Dedifferentiated amniotic fluid mesenchymal stem cell (primary cell): ENCODE results near the gene LONP2.

Source experiments
- DNase-seq: peaks from one replicate; pipeline ENCODE4 v3.0.0-alpha.2; 2016; ENCODE audit errors: extremely low spot score

Gene LONP2, protein sequence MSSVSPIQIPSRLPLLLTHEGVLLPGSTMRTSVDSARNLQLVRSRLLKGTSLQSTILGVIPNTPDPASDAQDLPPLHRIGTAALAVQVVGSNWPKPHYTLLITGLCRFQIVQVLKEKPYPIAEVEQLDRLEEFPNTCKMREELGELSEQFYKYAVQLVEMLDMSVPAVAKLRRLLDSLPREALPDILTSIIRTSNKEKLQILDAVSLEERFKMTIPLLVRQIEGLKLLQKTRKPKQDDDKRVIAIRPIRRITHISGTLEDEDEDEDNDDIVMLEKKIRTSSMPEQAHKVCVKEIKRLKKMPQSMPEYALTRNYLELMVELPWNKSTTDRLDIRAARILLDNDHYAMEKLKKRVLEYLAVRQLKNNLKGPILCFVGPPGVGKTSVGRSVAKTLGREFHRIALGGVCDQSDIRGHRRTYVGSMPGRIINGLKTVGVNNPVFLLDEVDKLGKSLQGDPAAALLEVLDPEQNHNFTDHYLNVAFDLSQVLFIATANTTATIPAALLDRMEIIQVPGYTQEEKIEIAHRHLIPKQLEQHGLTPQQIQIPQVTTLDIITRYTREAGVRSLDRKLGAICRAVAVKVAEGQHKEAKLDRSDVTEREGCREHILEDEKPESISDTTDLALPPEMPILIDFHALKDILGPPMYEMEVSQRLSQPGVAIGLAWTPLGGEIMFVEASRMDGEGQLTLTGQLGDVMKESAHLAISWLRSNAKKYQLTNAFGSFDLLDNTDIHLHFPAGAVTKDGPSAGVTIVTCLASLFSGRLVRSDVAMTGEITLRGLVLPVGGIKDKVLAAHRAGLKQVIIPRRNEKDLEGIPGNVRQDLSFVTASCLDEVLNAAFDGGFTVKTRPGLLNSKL

GRCh38 chr16:48244080-48244862 lies at the start of gene LONP2:
Gene LONP2, plus strand, starts transcription at chr16:48244300. Its CDS starts 89 bp downstream, at chr16:48244389.
- DNase-seq: peak; percentile 79

- DNase-seq: no peak
These were observed 49.1 kb upstream of the LONP2 start for GRCh38 chr16:48194828-48195556.

- no peak for DNase-seq
These were observed 46.8 kb upstream of the LONP2 start for GRCh38 chr16:48197294-48197693.

GRCh38 chr16:48201515-48202201 lies 42.4 kb upstream of the LONP2 start:
- DNase-seq: no peak

DNA sequence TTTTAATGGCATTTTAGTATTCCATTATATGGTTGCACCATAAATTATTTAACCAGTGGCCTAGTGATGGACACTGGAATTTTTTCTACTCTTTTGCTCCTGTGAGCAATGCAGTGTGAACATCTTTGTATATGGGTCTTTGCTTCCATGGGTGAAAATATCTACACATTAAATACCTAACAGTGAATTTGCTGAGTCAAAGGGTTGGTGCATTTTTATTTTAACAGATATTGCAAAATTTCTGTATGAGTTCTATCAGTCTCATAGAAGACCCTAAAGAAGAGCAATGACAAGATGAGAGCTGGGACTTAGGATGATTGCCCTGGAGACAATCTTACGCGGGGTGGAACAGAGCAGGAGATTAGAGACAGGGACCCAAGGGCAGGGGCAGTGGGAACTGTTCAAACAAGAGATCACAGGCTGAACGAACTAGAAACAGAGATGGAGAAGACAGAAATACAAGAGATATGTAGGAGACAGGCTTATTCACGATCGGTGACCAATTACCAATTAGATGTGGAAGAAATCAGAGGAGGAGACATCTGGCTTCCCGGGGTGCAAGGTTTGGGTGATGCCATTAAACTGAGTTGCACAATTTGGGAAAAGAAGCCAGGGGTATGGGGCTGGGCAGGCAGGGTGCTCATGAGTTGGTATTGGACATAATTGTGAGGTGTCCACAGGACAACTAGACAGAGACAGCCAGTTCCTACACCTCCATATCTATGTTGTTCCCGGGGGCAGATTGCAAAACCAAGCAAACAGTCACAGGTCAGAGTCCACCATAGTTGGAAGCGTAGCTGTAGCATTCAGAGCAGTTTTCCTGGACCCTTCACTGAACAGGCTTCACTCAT lies 39.9 kb upstream of the LONP2 start:
- DNase-seq: no peak

- no peak for DNase-seq
These were observed 39.3 kb upstream of the LONP2 start for GRCh38 chr16:48204825-48205151.

- no peak for DNase-seq
These were observed 37.4 kb upstream of the LONP2 start for GRCh38 chr16:48206594-48207242.

DNA sequence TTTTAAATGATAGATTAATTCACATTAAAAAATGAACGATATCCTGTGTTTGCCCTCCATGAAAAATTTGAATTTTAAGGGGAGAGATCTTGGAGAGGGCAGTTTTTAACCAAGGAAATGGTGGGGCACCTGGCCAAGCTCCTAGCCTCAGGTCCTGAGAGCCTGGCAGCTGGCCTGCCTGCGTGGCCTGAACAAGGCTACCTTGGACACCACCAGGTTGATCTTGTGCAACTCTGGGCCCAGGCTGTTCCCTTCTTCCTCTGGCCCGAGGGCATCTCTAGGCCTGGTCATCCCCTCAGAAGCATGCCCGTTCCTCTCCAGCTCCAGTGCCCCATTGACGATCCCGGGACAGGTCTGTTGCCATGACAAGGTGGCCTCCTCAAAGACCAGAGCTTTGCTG lies 33.4 kb upstream of the LONP2 start:
- no peak for DNase-seq

- DNase-seq: no peak
These were observed 32.1 kb upstream of the LONP2 start for GRCh38 chr16:48212033-48212432.

DNA sequence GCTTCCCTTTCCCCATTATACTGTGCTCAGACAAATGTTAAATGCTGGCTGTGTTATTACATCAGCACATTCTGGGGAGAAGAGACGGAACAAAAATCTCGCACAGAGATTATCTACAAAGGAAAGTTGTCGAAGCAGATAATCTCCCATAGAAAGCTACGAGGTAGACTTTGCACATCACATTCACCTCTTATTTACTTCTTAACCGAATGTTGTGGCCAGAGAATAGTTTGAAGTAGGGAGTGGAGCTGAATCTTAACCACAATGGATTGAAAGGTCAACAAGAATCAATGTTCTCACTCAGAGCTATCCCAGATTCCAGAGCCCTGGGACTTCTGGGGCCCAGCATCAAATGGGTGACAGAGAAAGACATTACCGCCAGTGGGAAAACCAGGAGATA lies 28.4 kb upstream of the LONP2 start:
- DNase-seq: no peak

DNA sequence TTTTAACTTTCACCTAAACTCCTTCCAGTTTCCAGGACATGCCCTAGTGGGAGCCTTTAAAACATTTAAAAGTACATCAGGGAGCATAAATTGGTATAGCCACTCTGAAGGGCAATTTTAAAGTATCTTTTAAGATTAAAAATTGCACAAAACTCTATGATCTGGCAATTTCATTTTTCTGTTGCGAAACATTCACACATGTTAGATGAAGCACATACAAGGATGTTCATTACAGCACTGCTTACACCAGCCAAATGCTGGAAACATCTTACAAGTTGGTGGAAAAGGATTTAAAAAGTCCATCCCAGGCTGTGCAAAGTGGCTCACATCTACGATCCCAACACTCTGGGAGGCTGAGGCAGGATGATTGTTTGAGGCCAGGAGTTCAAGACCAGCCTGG lies 26.4 kb upstream of the LONP2 start:
- DNase-seq: no peak

DNA sequence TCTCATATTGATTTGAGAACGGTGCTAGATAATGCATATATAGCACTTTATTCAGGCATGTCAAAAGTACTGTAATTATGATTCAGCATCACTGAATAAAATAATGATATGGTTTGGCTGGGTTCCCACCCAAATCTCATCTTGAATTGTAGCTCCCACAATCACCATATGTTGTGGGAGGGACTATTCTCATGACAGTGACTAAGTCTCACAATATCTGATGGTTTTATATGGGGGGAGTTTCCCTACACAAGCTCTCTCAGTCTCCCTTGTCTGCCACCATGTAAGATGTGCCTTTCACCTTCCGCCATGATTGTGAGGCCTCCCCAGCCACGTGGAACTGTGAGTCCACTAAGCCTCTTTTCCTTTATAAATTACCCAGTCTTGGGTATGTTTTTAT lies 25.6 kb upstream of the LONP2 start:
- DNase-seq: no peak

DNA sequence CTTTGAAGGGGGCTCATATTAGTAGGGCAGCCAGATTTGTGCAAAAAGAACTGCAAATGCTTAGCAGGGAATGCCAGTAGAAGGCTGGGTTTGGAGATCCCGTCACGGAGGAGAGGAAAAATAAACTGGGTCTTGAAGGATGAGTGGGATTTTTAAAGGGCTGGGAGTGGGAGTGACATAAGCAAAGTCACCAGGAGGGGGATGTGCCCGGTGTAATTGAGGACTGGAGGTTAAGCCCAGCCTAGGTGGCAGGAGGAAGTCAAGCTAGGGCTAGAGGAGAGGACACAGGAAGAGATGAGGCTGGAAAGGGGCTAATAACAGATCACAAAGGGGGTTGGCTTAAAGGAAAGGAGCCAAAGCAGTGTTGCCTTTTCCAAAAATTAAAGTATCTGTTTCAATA lies 23.2 kb upstream of the LONP2 start:
- no peak for DNase-seq

DNA sequence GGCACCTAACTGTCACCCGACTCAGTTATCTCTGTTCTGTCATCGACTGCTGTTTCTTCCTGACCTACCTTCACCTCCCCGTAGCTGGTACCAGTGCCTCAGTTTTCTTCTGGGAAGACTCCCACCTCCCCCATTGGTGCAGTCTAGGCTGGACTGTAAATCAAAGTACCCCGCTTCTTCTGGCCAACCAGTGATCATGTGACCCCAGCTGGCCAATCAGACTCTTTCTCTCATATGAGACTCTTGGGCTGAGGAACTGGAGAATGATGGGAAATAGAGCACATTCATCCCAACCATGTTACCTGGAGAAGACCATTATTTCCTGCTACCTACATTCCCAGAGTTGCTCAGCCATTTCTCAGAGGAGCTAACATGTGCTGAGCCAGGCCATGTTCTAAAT lies 20.6 kb upstream of the LONP2 start:
- DNase-seq: no peak

GRCh38 chr16:48225456-48225855 lies 18.6 kb upstream of the LONP2 start:
- DNase-seq: no peak

GRCh38 chr16:48231727-48232492 lies 12.2 kb upstream of the LONP2 start:
- DNase-seq: no peak

DNA sequence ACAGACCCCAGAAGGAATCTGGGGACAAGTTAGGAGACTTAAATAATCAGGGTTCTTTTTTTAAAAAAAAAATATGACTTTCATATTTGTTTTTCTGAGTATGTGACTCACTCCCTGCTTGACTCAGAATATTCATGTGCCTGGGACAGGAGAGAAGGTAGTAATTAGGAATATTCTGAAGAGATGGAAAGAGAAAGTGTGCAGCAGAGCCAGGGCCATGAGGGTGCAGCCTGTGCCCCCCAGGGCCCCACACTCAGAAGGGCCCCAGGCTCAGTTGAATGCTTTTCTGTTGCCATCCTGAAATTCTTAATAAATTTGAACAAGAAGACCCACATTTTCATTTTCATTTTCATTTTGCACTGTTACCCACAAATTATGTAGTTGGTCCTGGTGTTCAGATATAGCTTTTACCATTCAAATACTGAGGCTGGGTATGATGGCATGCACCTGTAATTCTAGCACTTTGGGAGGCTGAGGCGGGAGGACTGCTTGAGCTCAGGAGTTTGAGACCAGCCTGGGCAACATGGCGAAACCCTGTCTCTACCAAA lies 11.5 kb upstream of the LONP2 start:
- DNase-seq: no peak

GRCh38 chr16:48234630-48235029 lies 9.5 kb upstream of the LONP2 start:
- no peak for DNase-seq
